Fibroblast of pulmonary artery (primary cell): ENCODE data around the gene STX18.

Experiments used
- DNase-seq: peaks from one replicate; pipeline ENCODE4 v3.0.0-alpha.2; 2010; ENCODE audit warnings: low read depth
- H3K4me3 ChIP-seq: replicated peaks from 2 replicates; pipeline ENCODE4 v1.5.1; 2011; ENCODE audit warnings: low read depth, mild to moderate bottlenecking, control low read depth, low read length, moderate library complexity
- TF ChIP-seq, protein P1 (sequence below): IDR thresholded peaks from 2 replicates; pipeline ENCODE4 v1.5.1; 2011; ENCODE audit warnings: mild to moderate bottlenecking, control low read depth, low read length, inconsistent platforms; ENCODE audit errors: missing control alignments

Gene STX18

DNA sequence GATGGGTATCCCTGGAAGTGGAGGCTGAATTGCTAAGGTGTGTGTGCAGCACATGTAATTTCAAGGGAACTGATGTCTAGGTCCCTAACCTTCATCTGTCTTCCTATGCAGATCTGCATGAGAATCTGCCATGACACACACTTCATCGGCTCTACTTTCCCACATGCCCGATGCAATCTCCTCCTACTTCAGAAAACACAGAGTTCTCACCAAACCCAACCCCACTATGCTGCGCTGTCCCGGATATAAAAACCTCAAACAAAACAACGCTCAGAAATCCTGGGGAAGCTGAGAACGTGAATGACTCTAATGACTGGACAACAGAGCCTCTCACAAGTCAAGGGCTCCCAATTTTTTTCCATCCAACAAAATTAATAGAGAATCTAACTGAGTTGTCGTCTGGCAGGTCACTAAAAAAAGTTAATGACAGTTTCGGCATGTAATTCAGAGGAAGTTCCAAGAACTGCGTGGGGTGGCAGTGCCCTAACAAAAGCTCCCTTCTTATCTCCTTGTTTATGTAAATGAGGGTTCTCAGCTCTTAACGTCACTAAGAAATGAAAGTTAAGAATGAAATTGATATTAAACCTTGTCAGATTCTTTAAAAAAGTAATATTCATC, 39.0 kb downstream of the STX18 start:
- peak overlapping the region; percentile 4 for H3K4me3 ChIP-seq
- DNase-seq, result peak; percentile 54
- TF ChIP-seq, protein P1, sequence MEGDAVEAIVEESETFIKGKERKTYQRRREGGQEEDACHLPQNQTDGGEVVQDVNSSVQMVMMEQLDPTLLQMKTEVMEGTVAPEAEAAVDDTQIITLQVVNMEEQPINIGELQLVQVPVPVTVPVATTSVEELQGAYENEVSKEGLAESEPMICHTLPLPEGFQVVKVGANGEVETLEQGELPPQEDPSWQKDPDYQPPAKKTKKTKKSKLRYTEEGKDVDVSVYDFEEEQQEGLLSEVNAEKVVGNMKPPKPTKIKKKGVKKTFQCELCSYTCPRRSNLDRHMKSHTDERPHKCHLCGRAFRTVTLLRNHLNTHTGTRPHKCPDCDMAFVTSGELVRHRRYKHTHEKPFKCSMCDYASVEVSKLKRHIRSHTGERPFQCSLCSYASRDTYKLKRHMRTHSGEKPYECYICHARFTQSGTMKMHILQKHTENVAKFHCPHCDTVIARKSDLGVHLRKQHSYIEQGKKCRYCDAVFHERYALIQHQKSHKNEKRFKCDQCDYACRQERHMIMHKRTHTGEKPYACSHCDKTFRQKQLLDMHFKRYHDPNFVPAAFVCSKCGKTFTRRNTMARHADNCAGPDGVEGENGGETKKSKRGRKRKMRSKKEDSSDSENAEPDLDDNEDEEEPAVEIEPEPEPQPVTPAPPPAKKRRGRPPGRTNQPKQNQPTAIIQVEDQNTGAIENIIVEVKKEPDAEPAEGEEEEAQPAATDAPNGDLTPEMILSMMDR, result no peak

DNA sequence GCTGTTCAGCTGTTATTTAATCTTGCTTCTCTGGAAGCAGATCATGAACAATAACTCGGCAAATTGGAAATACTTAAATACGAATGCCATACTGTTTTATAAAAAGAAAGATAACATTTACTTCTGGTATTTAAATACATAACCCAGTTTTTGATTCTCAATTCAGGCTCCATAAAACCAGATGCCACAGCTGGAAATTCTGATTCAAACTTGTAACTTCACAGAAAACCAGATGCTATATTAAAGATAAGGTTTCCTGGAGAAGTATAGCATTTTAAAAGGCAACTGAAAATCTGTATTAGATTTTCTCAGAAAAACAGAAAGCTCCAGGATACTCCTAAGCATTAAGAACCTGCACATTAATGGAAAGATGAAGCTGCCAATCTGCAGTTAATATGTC, 40.2 kb downstream of the STX18 start:
- DNase-seq, result no peak
- no peak overlapping the region for H3K4me3 ChIP-seq
- TF ChIP-seq, protein P1, result no peak

DNA sequence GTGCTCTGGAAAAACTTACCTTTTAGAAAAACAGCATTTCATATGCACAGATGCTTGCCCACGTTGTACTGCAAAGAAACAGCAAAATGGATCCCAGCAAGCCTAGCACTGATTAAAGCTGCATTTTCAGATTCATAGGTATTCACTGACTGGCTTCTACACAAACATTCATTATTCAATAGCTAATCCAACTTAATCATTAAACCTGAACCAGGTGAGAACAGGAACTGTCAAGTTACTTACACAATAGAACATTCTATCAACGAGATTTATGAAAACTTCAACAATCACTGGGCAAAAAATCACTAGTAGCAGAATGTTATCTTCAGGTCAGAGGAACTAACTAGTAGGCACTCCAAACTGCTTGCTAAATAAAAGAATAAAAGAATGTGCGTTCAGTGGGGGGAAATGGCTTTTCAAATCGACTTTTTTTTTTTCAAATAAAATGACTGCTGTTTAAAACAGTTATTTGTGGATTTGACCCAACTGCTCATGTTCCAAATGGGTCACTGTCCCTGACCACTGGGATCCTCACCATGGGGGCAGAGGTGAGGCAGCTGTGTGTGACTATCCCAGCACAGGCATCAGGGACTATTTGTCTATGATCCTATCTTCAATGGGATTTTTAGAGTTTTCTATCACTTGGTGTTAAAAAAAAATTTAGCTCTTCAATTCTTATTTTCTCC, 42.3 kb downstream of the STX18 start:
- no peak overlapping the region for H3K4me3 ChIP-seq
- TF ChIP-seq, protein P1, result no peak
- DNase-seq, result no peak

DNA sequence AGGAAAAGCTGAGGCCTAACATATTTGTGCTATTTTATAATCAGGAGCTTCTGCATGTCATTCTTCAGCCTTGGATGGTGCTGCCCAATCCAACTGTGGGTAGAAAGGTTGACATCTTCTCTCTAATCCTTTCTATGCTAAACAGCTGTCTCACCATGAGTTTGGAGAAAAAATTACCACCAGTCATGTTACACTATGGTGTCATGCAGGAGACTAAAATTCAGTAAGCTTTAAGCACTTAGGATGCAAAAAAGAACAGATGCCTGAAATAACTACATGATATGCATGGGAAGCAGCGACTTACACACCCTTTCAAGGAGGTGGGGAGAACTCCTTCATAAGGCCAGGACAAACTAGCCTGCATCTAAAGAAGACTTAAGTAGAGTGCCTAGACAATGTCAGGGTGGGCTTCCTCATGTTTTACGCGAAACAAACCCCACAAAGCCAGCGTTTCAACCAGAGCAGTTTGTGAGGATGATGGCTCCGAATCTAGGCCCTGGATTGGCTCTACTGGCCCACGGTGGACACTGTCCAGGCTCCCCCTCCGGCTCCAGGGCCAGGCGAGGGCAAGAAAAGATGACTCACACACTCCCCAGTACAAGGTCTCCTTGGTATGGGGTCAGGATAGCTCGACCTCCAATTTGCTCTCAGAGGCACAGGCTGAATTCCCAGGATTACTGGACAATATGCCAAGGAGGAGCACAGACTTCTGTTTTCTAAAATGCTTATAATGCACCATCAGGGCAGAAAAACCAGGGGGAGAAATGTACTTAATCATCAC, 45.1 kb downstream of the STX18 start:
- no peak for DNase-seq
- TF ChIP-seq, protein P1, result no peak

DNA sequence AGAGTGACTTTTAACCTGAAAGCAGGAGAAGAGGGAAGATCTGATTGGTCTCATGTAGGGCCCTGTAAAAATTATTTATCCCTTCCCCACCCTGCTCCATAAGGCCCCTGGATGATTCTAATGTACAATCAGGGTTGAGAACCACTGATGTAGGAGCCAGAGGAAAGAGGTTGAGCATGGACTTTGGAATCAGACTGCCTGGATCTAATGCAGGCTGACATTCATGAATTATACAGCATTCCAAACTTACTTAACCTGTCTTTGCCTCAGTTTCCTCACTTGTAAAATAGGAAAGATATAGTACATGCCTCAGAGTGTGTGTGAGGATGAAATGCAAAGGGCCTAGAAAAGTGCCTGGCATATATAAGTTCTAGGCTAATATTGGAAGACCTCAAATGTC, 47.0 kb downstream of the STX18 start:
- TF ChIP-seq, protein P1, result no peak
- H3K4me3 ChIP-seq, result no peak overlapping the region
- no peak for DNase-seq

More for the DNA sequence above, 45.1 kb downstream of the STX18 start:
- no peak overlapping the region for H3K4me3 ChIP-seq

DNA sequence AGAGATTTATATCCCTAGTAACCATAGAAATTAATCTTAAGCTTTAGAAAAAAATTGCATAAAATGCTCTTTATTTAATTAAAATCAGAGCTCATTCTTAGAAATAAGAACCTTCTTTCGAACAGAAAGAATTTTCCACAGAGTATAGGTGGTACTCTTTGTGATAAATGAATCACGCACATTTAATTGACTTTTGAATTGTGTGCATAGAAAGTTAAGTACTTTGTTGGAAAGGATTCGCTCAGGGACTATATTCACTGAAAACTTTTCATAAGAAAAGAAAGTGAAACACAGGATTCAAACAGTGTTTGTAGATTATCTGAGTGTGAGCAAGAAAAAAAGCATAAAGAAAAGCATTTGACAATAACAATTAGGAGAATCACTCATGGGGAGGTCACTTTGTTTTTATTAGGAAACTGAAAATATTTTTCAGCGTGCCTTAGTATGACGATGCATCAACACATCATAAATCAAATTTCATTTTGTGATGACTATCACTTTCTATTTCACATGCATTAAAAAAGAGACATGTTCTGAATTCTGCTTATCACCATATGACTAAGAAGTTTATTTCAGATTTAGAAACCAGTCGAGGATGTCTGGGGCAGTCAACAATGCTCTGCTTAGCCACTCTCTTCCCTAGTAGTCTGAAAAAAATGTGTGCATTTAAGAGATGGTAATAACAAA, 49.5 kb downstream of the STX18 start:
- H3K4me3 ChIP-seq, result peak overlapping the region; percentile 39
- TF ChIP-seq, protein P1, result no peak
- DNase-seq, result peak; percentile 51
